Hepatocyte (in vitro differentiated cells): ENCODE results near the gene GMPS. TPM values are rescaled to one million over a fixed set of nuclear protein-coding genes. Genes with fewer than 3 reads are reported as not detected.

ENCODE experiments used
- DNase-seq: peaks from one replicate; pipeline ENCODE4 v3.0.0-alpha.2; 2016; ENCODE audit warnings: low spot score
- H2AFZ ChIP-seq: fragments of 200-600 bp; sonication (generic); 2 replicates; pipeline ENCODE4 v1.6.0; 2016; ENCODE audit warnings: antibody characterized with exemption, mild to moderate bottlenecking
- H3K27ac ChIP-seq: fragments of 200-600 bp; sonication (generic); 2 replicates; pipeline ENCODE4 v1.5.1; 2016; ENCODE audit warnings: mild to moderate bottlenecking
- H3K27me3 ChIP-seq: fragments of 200-600 bp; sonication (generic); 2 replicates; pipeline ENCODE4 v1.6.1; 2016
- H3K36me3 ChIP-seq: fragments of 200-600 bp; sonication (generic); replicated peaks from 2 replicates; pipeline ENCODE4 v1.5.1; 2016; ENCODE audit warnings: low read depth; ENCODE audit not compliant: insufficient read depth
- H3K4me1 ChIP-seq: fragments of 200-600 bp; sonication (generic); 2 replicates; pipeline ENCODE4 v1.5.1; 2016; ENCODE audit warnings: mild to moderate bottlenecking, moderate library complexity; ENCODE audit not compliant: insufficient read depth
- H3K4me2 ChIP-seq: fragments of 200-600 bp; sonication (generic); 2 replicates; pipeline ENCODE4 v1.6.0; 2016
- H3K4me3 ChIP-seq: fragments of 200-600 bp; sonication (generic); 2 replicates; pipeline ENCODE4 v1.5.1; 2016; ENCODE audit warnings: mild to moderate bottlenecking
- H3K79me2 ChIP-seq: fragments of 200-600 bp; sonication (generic); 2 replicates; pipeline ENCODE4 v1.6.0; 2017; ENCODE audit warnings: mild to moderate bottlenecking
- H3K9me2 ChIP-seq: fragments of 200-600 bp; sonication (generic); replicated peaks from 2 replicates; pipeline ENCODE4 v1.6.0; 2017; ENCODE audit warnings: mild to moderate bottlenecking; ENCODE audit not compliant: insufficient read depth
- H3K9me3 ChIP-seq: fragments of 200-600 bp; sonication (generic); 2 replicates; pipeline ENCODE4 v1.5.1; 2016; ENCODE audit warnings: low read depth, mild to moderate bottlenecking
- H4K20me1 ChIP-seq: fragments of 200-600 bp; sonication (generic); 2 replicates; pipeline ENCODE4 v1.6.0; 2016; ENCODE audit warnings: mild to moderate bottlenecking; ENCODE audit not compliant: insufficient read depth, poor library complexity, severe bottlenecking
- CTCF ChIP-seq: fragments of 200-600 bp; sonication (generic); IDR thresholded peaks from 2 replicates; pipeline ENCODE4 v1.5.1; 2016; ENCODE audit warnings: antibody characterized with exemption, mild to moderate bottlenecking; ENCODE audit not compliant: poor library complexity
- EZH2 ChIP-seq: fragments of 200-600 bp; sonication (generic); IDR thresholded peaks from 2 replicates; pipeline ENCODE4 v1.6.1; 2016; ENCODE audit warnings: antibody characterized with exemption, mild to moderate bottlenecking, borderline replicate concordance
- EZH2phosphoT487 ChIP-seq: fragments of 200-600 bp; sonication (generic); IDR thresholded peaks from one replicate; pipeline ENCODE4 v1.6.1; 2018; ENCODE audit warnings: antibody characterized with exemption, mild to moderate bottlenecking, low read depth, moderate library complexity; ENCODE audit not compliant: unreplicated experiment, severe bottlenecking
- WGBS: methylation state at CpG from one replicate; pipeline ENCODE4 v1.1.6; 2016; ENCODE audit warnings: low lambda C conversion rate; ENCODE audit errors: missing lambda C conversion rate; 5-methylcytosine and 5-hydroxymethylcytosine counted together
- polyA plus RNA-seq: library from polyadenylated mRNA; unstranded; fragments of >200 nt; fragmentation: Nextera tagmentation; extraction: Ambion mirVana; gene quantifications from 2 replicates; pipeline ENCODE4 v1.2.1, GENCODE V29; 2016
- total RNA-seq: library from RNA; depleted of rRNA; stranded (reverse); fragments of >200 nt; gene quantifications from 2 replicates; pipeline ENCODE4 v1.2.3, GENCODE V29; 2014

The GMPS gene
- total and polyA plus RNA-seq, 2 experiments from 2014 or later, result 41.5 to 51.5 TPM

GRCh38 chr3:155908086-155908485 is 37.6 kb downstream of the GMPS start:
- H4K20me1 ChIP-seq, result no peaks in the 10 kb centered on the region

GRCh38 chr3:155908605-155909004 is 38.2 kb downstream of the GMPS start:
- no peak for DNase-seq
- H3K4me3 ChIP-seq, result no peak overlapping the region
- H3K9me2 ChIP-seq, result no peaks in the 10 kb centered on the region
- no peaks in the 10 kb centered on the region for H3K4me1 ChIP-seq
- no peak overlapping the region for H2AFZ ChIP-seq
- H3K4me2 ChIP-seq, result no peak overlapping the region
- no peak overlapping the region for H3K27ac ChIP-seq
- no peak for TF ChIP-seq EZH2phosphoT487
- TF ChIP-seq EZH2, result no peak
- TF ChIP-seq CTCF, result no peak
- H3K36me3 ChIP-seq, result peaks cover 7% of the 10 kb centered on the region
- H3K79me2 ChIP-seq, result no peaks in the 10 kb centered on the region
- no peaks in the 10 kb centered on the region for H3K9me3 ChIP-seq
- no peaks in the 10 kb centered on the region for H3K27me3 ChIP-seq
- H4K20me1 ChIP-seq, result no peaks in the 10 kb centered on the region

More at GRCh38 chr3:155908086-155908485, 37.6 kb downstream of the GMPS start:
- TF ChIP-seq EZH2 (no peak), EZH2phosphoT487 (no peak)
- H3K9me3 ChIP-seq, result no peaks in the 10 kb centered on the region
- no peak overlapping the region for H2AFZ ChIP-seq
- no peaks in the 10 kb centered on the region for H3K27me3 ChIP-seq
- no peak overlapping the region for H3K4me3 ChIP-seq
- no peak for DNase-seq
- H3K27ac ChIP-seq, result no peak overlapping the region
- H3K9me2 ChIP-seq, result no peaks in the 10 kb centered on the region
- no peak overlapping the region for H3K4me2 ChIP-seq
- H3K79me2 ChIP-seq, result no peaks in the 10 kb centered on the region
- H3K36me3 ChIP-seq, result peaks cover 7% of the 10 kb centered on the region
- H3K4me1 ChIP-seq, result no peaks in the 10 kb centered on the region
- WGBS, result 91% methylated on average over 4 of the region's 4 CpGs

- Histone ChIP-seq H3K79me2 (no peaks in the 10 kb centered on the region), H3K4me1 (no peaks in the 10 kb centered on the region), H3K27me3 (no peaks in the 10 kb centered on the region), H3K9me3 (no peaks in the 10 kb centered on the region), H4K20me1 (no peaks in the 10 kb centered on the region), H3K4me2 (no peak overlapping the region), H3K4me3 (no peak overlapping the region), H3K9me2 (no peaks in the 10 kb centered on the region), H2AFZ (no peak overlapping the region), H3K36me3 (peaks cover 7% of the 10 kb centered on the region), H3K27ac (no peak overlapping the region)
- no peak for DNase-seq
- TF ChIP-seq EZH2 (no peak), CTCF (no peak), EZH2phosphoT487 (no peak)
These were observed 41.6 kb downstream of the GMPS start for GRCh38 chr3:155912090-155912489.

DNA sequence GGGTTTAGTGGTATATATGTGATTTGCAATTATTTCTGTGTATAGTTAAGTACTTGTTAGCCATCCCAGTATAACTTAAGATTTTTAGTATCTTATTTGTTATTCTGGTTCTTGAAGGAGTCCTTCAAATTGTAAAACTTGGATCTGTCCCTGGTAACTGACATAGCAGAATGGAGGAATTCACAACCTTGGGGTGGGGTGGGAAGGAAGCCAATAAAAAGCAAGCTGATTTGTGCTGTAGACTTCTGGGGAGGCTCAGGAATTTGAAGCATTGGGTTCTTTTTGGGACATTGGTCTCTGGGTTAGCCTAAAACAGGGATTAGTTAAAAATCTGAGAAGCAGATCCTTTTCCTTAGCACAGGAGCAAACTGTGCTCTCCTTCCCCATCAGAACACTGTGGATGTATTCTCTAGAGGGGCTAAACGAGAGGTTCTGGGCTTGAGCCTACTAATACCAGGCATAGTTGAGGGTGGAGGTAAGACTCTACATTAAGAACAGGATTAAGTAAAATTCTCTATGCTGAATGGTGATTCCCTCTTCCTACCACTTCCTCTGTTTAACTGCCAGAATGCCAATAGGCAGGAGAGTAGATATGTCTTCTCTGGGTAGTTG is 42.2 kb downstream of the GMPS start:
- 81% methylated on average over 1 of the region's 1 CpG for WGBS
- H3K27me3 ChIP-seq, result no peaks in the 10 kb centered on the region
- no peak overlapping the region for H3K4me3 ChIP-seq
- H3K4me2 ChIP-seq, result no peak overlapping the region
- no peaks in the 10 kb centered on the region for H4K20me1 ChIP-seq
- H3K4me1 ChIP-seq, result no peaks in the 10 kb centered on the region
- TF ChIP-seq EZH2phosphoT487 (no peak), EZH2 (no peak), CTCF (no peak)
- DNase-seq, result no peak
- H3K27ac ChIP-seq, result no peak overlapping the region
- H3K36me3 ChIP-seq, result peaks cover 7% of the 10 kb centered on the region
- no peaks in the 10 kb centered on the region for H3K9me3 ChIP-seq
- H3K79me2 ChIP-seq, result no peaks in the 10 kb centered on the region
- H3K9me2 ChIP-seq, result no peaks in the 10 kb centered on the region
- H2AFZ ChIP-seq, result no peak overlapping the region
